K562 (cell line): ENCODE results near the gene MRPL58. TPM values are rescaled to one million over a fixed set of nuclear protein-coding genes. Genes with fewer than 3 reads are reported as not detected.

Experiments
- GTF2A2 ChIP-seq: IDR thresholded peaks from 2 replicates; pipeline ENCODE4 v1.6.1; 2016; ENCODE audit warnings: mild to moderate bottlenecking, missing genetic modification characterization, missing compliant biosample characterization
- KDM1A ChIP-seq, 2 experiments: fragments of 450-650 bp; IDR thresholded peaks; 2 replicates each; pipeline ENCODE4 v1.6.1; 2016; ENCODE audit warnings: mild to moderate bottlenecking in 2 of 2
- SMAD2 ChIP-seq: fragments of 150-350 bp; IDR thresholded peaks from 2 replicates; pipeline ENCODE4 v1.6.1; 2014; ENCODE audit warnings: low read depth, mild to moderate bottlenecking, low read length
- SREBF2 ChIP-seq: sonication (generic); formaldehyde crosslinking; IDR thresholded peaks from 2 replicates; pipeline ENCODE4 v1.4.0; 2020; ENCODE audit warnings: mild to moderate bottlenecking, missing genetic modification reagents
- ZC3H4 ChIP-seq: sonication (generic); formaldehyde crosslinking; IDR thresholded peaks from 2 replicates; pipeline ENCODE4 v1.9.0; 2021; ENCODE audit warnings: missing genetic modification reagents, borderline replicate concordance
- polyA plus RNA-seq, 8 experiments: library from polyadenylated mRNA; depleted of rRNA in 4 of 8; stranded (reverse) in 5 of 8; unstranded in 3 of 8; fragments of >200 nt; fragmentation: Nextera tagmentation in 2 of 8; fragmentation: Illumina TruSeq in 1 of 8; extraction: Ambion mirVana in 2 of 8; extraction: Trizol in 1 of 8; gene quantifications; 2 replicates each; pipeline versions ENCODE4 v1.2.1 to v1.2.3, GENCODE V29; 2011 to 2014; ENCODE audit warnings: inconsistent platforms in 1 of 8, missing spikeins in 1 of 8
- total RNA-seq, 7 experiments: library from RNA; depleted of rRNA in 6 of 7; stranded (reverse); fragments of >200 nt in 6 of 7; fragmentation: Illumina TruSeq in 2 of 7; extraction: Trizol in 2 of 7; gene quantifications; 2 replicates each; pipeline versions ENCODE4 v1.2.1 to v1.2.3, GENCODE V29; 2011 to 2021; ENCODE audit warnings: low replicate concordance in 1 of 7
- TF ChIP-seq, protein P1 (sequence below): sonication (generic); formaldehyde crosslinking; IDR thresholded peaks from 2 replicates; pipeline ENCODE4 v1.8.1; 2023; ENCODE audit warnings: mild to moderate bottlenecking, missing genetic modification reagents, moderate library complexity
- TF ChIP-seq, protein P2 (sequence below), 2 experiments: fragments of 450-650 bp; IDR thresholded peaks; 2 replicates each; pipeline ENCODE4 v1.6.1; 2016

Gene MRPL58
- total and polyA plus RNA-seq, 9 of the 15 experiments (the other 6 are each of a cell fraction or from before 2014, with no cell fraction given): 30.8 to 107 (median 72.4) TPM

DNA sequence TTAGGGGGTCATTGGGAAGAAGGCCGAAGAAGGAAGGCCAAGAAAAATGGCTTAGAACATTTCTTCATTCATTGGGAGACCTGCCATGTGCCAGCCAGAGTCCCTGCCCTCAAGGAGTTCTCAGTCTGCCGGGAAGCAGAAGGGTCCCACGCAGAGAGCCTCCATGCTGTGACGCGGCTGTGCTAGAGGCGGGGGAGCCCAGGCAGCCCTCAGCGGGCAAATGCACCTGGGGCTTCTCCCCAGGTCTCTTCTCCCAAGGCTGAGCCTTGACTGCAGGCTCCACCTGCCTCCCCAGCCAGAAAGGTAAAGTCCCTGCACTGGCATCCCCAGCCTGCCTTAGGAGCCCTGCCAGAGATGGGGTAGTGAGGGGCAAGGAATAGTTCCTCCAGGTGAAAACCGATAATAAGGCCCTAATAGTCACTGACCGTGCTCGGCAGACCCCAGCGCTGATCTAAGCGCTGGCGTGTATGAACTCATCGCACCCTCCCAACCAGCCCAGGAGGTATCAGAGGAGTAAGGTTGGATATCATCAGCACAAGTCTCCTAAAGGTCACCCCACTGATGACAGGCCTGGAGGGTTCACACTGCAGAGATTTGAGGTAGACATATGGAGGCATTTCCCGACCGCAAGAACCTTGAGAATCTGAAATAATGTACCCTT, 31.0 kb upstream of the MRPL58 start (continued):
- TF ChIP-seq, protein P1, sequence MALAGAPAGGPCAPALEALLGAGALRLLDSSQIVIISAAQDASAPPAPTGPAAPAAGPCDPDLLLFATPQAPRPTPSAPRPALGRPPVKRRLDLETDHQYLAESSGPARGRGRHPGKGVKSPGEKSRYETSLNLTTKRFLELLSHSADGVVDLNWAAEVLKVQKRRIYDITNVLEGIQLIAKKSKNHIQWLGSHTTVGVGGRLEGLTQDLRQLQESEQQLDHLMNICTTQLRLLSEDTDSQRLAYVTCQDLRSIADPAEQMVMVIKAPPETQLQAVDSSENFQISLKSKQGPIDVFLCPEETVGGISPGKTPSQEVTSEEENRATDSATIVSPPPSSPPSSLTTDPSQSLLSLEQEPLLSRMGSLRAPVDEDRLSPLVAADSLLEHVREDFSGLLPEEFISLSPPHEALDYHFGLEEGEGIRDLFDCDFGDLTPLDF (CRISPR knock-in tag): 0 out of 2 replicates have a peak, but pooled peaks have one; percentile 19
- TF ChIP-seq KDM1A (IDR thresholded peaks at IDR 0.05): peak in 1 of 2 experiments; percentile 94; a peak in 2 of 4 replicates
- TF ChIP-seq, protein P2, sequence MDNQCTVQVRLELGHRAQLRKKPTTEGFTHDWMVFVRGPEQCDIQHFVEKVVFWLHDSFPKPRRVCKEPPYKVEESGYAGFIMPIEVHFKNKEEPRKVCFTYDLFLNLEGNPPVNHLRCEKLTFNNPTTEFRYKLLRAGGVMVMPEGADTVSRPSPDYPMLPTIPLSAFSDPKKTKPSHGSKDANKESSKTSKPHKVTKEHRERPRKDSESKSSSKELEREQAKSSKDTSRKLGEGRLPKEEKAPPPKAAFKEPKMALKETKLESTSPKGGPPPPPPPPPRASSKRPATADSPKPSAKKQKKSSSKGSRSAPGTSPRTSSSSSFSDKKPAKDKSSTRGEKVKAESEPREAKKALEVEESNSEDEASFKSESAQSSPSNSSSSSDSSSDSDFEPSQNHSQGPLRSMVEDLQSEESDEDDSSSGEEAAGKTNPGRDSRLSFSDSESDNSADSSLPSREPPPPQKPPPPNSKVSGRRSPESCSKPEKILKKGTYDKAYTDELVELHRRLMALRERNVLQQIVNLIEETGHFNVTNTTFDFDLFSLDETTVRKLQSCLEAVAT (IDR thresholded peaks at IDR 0.05): peak in 1 of 2 experiments; percentile 7; a peak in 1 of 4 replicates
- TF ChIP-seq ZC3H4: 0 out of 2 replicates have a peak, but pooled peaks have one; percentile 65
- TF ChIP-seq GTF2A2 (tag): no peak
- no peak for TF ChIP-seq SREBF2 (CRISPR knock-in tag)
- TF ChIP-seq SMAD2: no peak
